GM19452 (cell line): ENCODE data around the gene TSPAN9.

ENCODE experiments used
- ATAC-seq: cut with Tn5 transposase; IDR thresholded peaks from one replicate; pipeline ENCODE4 v1.9.1; 2021; ENCODE audit not compliant: unreplicated experiment

TSPAN9 gene

DNA sequence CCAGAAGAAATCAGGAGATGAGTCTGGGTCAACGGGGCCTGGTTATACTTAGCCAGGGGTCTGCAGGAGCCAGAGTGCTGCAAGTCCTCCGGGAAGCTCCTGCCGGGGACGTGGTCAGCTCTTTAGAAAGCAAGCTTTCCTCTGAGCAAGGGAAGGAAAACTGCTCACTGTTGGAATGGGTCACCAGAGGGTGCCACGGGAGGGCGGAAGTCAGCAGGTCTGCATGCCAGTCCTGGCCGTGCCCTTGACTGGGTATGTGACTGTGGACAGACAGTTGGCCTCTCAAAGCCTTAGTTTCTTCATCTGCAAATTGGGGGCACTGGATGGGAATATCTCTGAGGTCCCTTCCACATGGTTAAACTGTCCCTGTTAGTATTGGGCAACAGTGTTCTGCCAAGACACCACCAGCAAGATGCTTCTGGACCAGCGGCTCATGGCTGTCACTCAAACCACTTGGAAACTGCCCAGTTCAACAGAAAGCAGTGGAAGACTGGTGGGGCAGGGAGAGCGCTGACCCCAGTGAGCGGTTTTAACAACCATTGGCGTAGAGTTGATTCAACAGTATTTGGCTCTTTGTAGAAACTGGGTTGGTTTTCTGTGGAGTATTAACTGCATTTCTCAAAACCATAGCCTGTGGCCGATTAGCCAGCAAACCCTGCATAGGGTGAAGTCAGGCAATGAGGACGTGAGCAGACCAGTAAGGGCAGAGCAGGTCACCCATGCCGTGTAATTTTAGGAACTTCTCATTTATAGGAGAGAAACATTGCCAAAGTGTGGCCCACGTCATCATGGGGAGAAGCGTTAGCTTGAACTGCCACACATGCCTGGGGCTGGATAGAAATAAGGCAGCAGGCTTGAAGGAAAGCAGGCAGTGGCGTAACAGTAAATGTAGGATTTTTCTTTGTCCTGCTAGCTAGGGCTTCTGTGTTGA, 249.9 kb downstream of the TSPAN9 start:
- no peak for ATAC-seq

DNA sequence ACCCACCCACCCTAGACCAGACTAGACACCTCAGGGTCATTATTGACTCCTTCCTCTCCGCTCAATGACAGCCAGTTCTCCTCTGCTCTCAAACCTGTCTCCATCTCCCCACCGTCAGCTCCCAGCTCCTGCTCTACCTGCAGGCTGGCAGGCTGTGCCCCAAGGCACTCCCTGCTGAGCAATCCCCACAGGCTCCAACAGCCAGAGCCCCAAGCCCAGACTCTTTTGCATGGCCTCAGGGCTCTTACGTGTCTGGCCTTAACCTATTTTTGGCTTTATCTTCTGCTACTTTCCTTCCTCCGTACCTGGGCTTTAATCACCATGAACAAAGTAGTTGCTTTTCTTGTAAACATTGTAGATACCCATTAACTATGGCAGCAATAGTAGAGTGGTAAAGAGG, 250.9 kb downstream of the TSPAN9 start:
- no peak for ATAC-seq

DNA sequence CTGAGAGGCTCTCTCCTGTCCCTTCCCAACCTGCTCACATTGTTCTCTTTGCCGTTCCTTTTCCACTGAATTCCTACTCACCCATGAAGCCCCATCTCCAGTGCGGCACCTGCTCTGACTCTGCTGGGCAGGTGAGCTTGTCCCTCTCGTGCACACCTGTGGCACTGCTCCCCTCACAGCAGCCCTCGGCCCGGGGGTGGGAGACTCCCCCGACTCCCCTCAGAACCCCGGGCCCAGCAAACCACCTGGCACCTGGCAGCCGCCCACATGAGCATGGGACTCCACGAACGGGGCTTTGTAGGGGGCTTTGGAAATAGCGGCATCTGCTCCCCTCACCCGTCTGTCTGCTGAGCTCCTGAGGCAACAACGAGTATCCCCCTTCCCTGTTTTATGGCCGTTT, 251.4 kb downstream of the TSPAN9 start:
- no peak for ATAC-seq

DNA sequence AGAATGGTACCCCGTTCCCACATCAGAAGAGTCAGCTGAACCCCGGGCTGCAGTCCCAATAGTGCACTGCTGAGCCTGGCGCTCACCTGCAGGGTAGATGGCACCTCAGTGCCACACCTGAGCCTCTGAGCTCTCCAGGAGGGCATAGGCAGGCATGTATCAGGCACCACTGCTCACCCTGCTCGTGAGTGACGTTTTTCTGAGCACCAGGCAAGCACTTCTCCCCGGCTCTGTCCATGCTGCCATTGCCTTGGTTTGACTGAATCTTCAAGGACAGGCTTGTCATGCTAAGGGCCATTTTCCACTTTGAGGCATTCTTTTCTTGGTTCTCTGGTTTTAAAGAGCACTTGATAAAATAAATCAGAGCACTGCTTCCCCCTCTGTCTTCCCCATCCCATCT, 252.2 kb downstream of the TSPAN9 start:
- no peak for ATAC-seq

DNA sequence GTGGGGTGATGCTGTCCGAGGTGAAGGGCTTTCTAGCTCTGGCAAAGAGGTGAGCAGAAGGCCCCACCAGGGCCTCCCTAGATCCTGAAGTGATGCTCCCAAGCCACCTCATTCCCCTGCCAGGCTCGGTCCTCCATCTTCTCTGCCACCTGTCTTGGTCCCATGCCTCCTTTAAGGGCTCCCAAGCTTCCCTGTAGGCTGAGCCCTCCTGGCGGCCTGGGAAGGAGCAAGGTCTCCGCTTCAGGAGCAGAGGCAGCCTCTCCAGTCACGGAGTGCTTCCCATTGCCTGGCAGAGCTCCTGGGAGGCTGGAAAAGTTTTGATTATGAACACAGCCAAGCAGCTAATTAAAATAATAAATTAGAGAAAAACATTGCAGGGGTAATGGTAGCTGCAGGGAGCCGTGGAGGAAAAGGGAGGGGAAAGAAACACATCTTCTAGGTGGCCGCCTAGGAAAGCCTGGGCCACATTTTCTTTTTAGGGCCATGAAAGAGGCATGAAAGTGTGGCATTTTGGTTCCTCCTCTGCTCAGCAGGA, 253.9 kb downstream of the TSPAN9 start:
- no peak for ATAC-seq

DNA sequence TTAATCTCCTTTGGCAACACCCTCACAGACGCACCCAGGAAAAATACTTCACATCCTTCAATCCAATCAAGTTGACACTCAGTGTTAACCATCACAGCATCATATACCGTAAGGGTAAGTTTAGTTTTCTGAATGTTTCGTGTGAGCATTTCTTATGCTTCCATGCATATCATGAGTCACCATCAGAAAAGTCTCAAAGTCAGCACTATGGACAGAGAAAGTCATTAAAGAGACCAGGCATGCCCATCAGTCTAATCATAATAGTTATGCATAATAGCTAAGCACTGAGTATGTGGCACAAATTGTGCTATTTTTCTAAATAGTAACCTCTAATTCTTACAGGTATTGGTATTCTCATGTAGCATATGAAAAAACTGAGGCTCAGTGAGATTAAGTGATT, 255.0 kb downstream of the TSPAN9 start:
- no peak for ATAC-seq

DNA sequence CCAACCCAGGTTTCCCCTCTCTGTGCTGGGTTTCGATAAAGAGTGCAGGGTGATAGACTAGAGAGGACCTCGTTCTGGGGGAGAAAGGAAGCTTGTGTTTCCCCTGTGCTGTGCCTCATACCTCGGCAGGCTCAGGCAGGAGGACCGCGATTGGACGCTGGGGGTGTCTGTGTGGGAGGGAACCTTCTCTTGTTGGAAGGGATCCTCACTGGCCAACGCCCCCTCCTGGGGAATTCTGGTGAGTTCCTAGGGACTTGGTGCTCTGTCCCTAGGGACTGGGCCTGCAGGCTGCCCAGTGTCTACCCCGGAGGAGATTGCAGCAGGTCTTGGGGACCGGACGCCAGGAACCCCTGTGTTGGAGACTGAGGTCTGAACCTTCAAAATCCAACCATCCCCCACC, 256.4 kb downstream of the TSPAN9 start:
- no peak for ATAC-seq

DNA sequence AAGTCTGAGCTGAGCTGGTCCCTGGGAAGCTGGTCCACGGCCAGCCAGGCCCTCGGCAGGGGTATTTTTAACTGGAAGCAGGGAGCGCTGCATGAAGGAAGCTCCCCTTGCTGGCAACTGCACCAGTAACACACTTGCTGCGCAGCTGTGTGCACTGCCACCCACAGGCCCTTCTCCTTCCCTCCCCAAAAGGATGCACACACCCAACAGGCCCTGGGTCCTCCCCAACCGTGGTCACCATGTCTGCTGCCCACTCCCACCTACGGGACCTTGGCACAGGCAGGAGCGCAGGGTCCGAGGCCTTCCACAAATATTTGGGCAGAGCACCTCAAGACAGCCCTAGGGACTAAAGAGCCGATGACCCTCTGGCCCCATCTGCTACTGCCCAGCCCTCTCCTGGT, 256.8 kb downstream of the TSPAN9 start:
- no peak for ATAC-seq

DNA sequence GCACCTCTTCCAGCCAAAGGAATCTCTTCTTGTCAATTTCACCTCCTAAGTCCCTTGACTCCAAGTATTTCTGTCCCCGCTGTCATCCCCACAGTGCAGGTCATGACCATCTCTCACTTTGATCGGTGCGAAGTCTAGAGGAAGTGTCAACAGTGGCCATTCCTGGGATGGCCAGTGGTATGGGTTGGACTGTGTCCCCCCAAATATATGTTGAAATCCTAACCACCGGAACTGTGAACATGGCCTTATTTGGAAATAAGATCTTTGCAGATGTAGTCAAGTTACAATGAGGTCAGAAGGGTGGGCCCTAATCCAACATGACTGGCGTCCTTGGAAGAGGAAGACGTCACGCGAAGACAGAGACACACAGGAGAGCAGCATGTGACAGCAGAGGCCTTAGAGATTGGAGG, 257.9 kb downstream of the TSPAN9 start:
- ATAC-seq, result no peak
